Sigmoid colon (tissue), 7 donors: ENCODE data around the gene SOCS6. TPM values are rescaled to one million over a fixed set of nuclear protein-coding genes. Genes with fewer than 3 reads are reported as not detected.

Experiments used
- DNase-seq: peaks from one replicate; pipeline ENCODE4 v3.0.0-alpha.2; 2019
- H3K27ac ChIP-seq, 4 donors: fragments of 200-600 bp; sonication (generic); one replicate each; pipeline ENCODE4 v1.5.1; 2016 to 2019; ENCODE audit warnings: mild to moderate bottlenecking in 1 of 4
- H3K27me3 ChIP-seq, 3 donors: fragments of 200-600 bp; sonication (generic); one replicate each; pipeline ENCODE4 v1.5.1; 2019; ENCODE audit warnings: mild to moderate bottlenecking in 1 of 3
- H3K36me3 ChIP-seq, 4 donors: fragments of 200-600 bp; sonication (generic); one replicate each; pipeline ENCODE4 v1.5.1; 2016 to 2019
- H3K4me1 ChIP-seq, 4 donors: fragments of 200-600 bp; sonication (generic); one replicate each; pipeline ENCODE4 v1.5.1; 2017 to 2019
- H3K4me3 ChIP-seq, 4 donors: fragments of 200-600 bp; sonication (generic); one replicate each; pipeline ENCODE4 v1.5.1; 2017 to 2019; ENCODE audit warnings: mild to moderate bottlenecking in 2 of 4, moderate library complexity in 1 of 4
- H3K9me3 ChIP-seq, 4 donors: fragments of 200-600 bp in 3 of 4; sonication (generic) in 3 of 4; one replicate each; pipeline versions ENCODE4 v1.5.1 to v1.6.1; 2013 to 2019
- CTCF ChIP-seq, 4 experiments: fragments of 450-650 bp in 3 of 4; fragments of 200-600 bp in 1 of 4; IDR thresholded peaks; one replicate each; pipeline ENCODE4 v1.5.1; 2016 to 2019; ENCODE audit warnings: antibody characterized with exemption in 4 of 4, mild to moderate bottlenecking in 3 of 4, moderate library complexity in 2 of 4
- EP300 ChIP-seq, 4 donors: sonication (generic); formaldehyde crosslinking; IDR thresholded peaks; one replicate each; pipeline ENCODE4 v1.6.1; 2017; ENCODE audit warnings: antibody characterized with exemption in 4 of 4
- POLR2A ChIP-seq, 2 donors: fragments of 450-650 bp; IDR thresholded peaks; one replicate each; pipeline ENCODE4 v1.6.1; 2016; ENCODE audit warnings: antibody characterized with exemption in 2 of 2, mild to moderate bottlenecking in 2 of 2, moderate library complexity in 2 of 2
- POLR2AphosphoS5 ChIP-seq, 4 donors: sonication (generic); formaldehyde crosslinking; IDR thresholded peaks; one replicate each; pipeline ENCODE4 v1.6.1; 2017; ENCODE audit warnings: antibody characterized with exemption in 4 of 4
- WGBS, 2 donors: extraction: QIAGEN DNeasy Blood & Tissue Kit; methylation state at CpG; one replicate each; pipeline ENCODE4 v1.1.7; 2013; 5-methylcytosine and 5-hydroxymethylcytosine counted together
- intact Hi-C: fragments of 100-400 bp; cut with DNase I; formaldehyde crosslinking; loops from one replicate; pipeline ENCODE4 v1.15.1; 2023
- polyA plus RNA-seq, 3 donors: library from polyadenylated mRNA; stranded (reverse); fragments of 200-250 nt; gene quantifications; one replicate each; pipeline ENCODE4 v1.2.3, GENCODE V29; 2013
- total RNA-seq, 4 donors: library from RNA; depleted of rRNA; stranded (reverse); fragments of >200 nt; gene quantifications; one replicate each; pipeline ENCODE4 v1.1.0, GENCODE V29; 2016
- donor health status: healthy with polysubstance abuse.
- donor health status: Bipolar disorder and iron deficiency.
- donor health status: healthy.

The SOCS6 gene
- total and polyA plus RNA-seq, 7 donors, result 11.4 to 23.9 (median 18.5) TPM

DNA sequence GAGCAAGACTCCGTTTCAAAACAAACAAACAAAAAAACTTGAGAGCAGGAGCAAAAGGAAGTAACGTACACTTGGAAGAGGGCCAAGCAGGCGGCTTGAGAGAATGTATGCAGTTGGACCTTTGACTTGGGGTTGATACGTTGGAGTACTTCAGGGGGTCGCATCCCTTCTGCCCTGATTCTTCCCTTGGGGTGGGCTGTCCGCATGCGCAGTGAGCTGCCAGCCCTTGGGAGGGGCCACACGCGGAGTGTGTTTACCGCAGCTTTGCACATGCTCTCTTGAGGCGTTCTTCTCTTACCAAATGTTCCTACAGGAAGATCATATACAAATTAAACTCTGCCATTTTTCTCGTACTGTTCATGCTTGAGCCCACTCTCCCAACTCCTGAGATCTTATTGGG is 38.1 kb upstream of the SOCS6 start:
- H3K27ac ChIP-seq, result no peak overlapping the region
- H3K27me3 ChIP-seq, result no peaks in the 10 kb centered on the region
- TF ChIP-seq POLR2AphosphoS5 (IDR thresholded peaks at IDR 0.05), result no peak
- TF ChIP-seq CTCF (IDR thresholded peaks at IDR 0.05), result no peak
- TF ChIP-seq POLR2A (IDR thresholded peaks at IDR 0.05), result no peak
- TF ChIP-seq EP300 (IDR thresholded peaks at IDR 0.05), result no peak
- intact Hi-C loops, result no loop called here
- no peak overlapping the region for H3K4me3 ChIP-seq
- H3K36me3 ChIP-seq, result no peaks in the 10 kb centered on the region
- DNase-seq, result no peak
- peaks cover 0 to 16% (median 12%) of the 10 kb centered on the region in 4 donors for H3K4me1 ChIP-seq
- WGBS, 2 donors, result 68 to 88% methylated on average over 12 of the region's 12 CpGs
- H3K9me3 ChIP-seq, result no peaks in the 10 kb centered on the region

DNA sequence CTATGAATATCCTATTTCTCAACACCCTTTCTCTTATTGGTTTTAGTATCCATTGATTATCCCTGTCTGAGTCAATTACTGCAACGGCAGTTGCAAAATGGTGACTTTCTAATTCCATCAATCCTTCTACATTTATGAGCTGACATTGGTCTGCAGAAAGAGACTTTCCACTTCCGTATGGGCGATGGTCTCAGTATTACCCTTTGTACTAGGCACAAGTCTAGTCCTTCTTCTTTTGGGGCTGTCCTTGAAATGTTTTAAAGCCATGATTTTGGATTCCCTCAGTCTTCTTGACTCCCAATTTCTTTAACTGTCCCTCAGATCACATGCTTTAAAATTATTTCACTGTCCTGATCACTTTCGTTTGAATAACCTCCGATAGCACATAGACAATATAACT is 32.7 kb upstream of the SOCS6 start:
- no peak overlapping the region for H3K4me3 ChIP-seq
- TF ChIP-seq CTCF (IDR thresholded peaks at IDR 0.05) (no peak), EP300 (IDR thresholded peaks at IDR 0.05) (no peak), POLR2A (IDR thresholded peaks at IDR 0.05) (no peak), POLR2AphosphoS5 (IDR thresholded peaks at IDR 0.05) (no peak)
- H3K36me3 ChIP-seq, result no peaks in the 10 kb centered on the region
- no peak for DNase-seq
- H3K9me3 ChIP-seq, result no peaks in the 10 kb centered on the region
- 72 to 85% methylated on average over 5 of the region's 5 CpGs for WGBS, 2 donors
- H3K4me1 ChIP-seq, result no peaks in the 10 kb centered on the region
- H3K27ac ChIP-seq, result no peak overlapping the region
- H3K27me3 ChIP-seq, result no peaks in the 10 kb centered on the region
- intact Hi-C loops, result no loop called here

DNA sequence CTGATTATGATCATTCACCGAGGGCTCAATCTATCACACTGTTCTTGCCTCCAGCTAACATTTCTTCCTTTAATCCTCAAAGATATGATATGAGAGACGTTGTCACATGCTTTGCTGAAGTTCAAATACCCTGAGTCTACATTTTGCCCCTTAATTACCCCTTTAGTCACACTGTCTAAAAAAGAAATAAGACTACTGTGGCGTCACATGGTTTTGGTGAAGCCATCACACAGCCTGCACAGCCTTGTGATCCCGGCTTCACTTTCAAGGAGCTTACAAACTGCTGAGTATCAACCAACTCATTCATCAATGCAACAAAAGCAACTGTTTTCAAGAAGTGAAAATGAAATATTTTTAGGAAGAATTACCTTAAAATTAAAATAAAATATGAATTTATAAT is 31.9 kb upstream of the SOCS6 start:
- DNase-seq, result no peak
- H3K4me3 ChIP-seq, result no peak overlapping the region
- H3K27ac ChIP-seq, result no peak overlapping the region
- TF ChIP-seq POLR2AphosphoS5 (IDR thresholded peaks at IDR 0.05) (no peak), POLR2A (IDR thresholded peaks at IDR 0.05) (no peak), EP300 (IDR thresholded peaks at IDR 0.05) (no peak), CTCF (IDR thresholded peaks at IDR 0.05) (no peak)
- no peaks in the 10 kb centered on the region for H3K36me3 ChIP-seq
- H3K27me3 ChIP-seq, result no peaks in the 10 kb centered on the region
- intact Hi-C loops, result no loop called here
- no peaks in the 10 kb centered on the region for H3K9me3 ChIP-seq
- H3K4me1 ChIP-seq, result no peaks in the 10 kb centered on the region
- WGBS, 2 donors, result 63 to 77% methylated on average over 4 of the region's 4 CpGs

GRCh38 chr18:70258243-70258642 is 30.6 kb upstream of the SOCS6 start:
- TF ChIP-seq POLR2AphosphoS5 (IDR thresholded peaks at IDR 0.05) (no peak), POLR2A (IDR thresholded peaks at IDR 0.05) (no peak), CTCF (IDR thresholded peaks at IDR 0.05) (no peak), EP300 (IDR thresholded peaks at IDR 0.05) (no peak)
- no peak for DNase-seq

GRCh38 chr18:70260683-70261082 is 28.2 kb upstream of the SOCS6 start:
- Histone ChIP-seq H3K4me3 (no peak overlapping the region), H3K27ac (no peak overlapping the region), H3K9me3 (no peaks in the 10 kb centered on the region), H3K36me3 (no peaks in the 10 kb centered on the region), H3K27me3 (no peaks in the 10 kb centered on the region), H3K4me1 (no peaks in the 10 kb centered on the region)
- TF ChIP-seq EP300 (IDR thresholded peaks at IDR 0.05), result no peak
- 87 to 90% methylated on average over 6 of the region's 6 CpGs for WGBS, 2 donors
- no peak for DNase-seq
- intact Hi-C loops, result no loop called here

More at GRCh38 chr18:70258243-70258642, 30.6 kb upstream of the SOCS6 start:
- Histone ChIP-seq H3K36me3 (no peaks in the 10 kb centered on the region), H3K27ac (no peak overlapping the region), H3K4me1 (no peaks in the 10 kb centered on the region), H3K27me3 (no peaks in the 10 kb centered on the region), H3K9me3 (no peaks in the 10 kb centered on the region), H3K4me3 (no peak overlapping the region)
- intact Hi-C loops, result no loop called here
